ENCODE results near the gene LNX1. TPM values are rescaled to one million over a fixed set of nuclear protein-coding genes. Genes with fewer than 3 reads are reported as not detected.
A peak's percentile ranks its signal among the peaks of the same experiment; 100 is the strongest.

The LNX1 gene
- polyA plus RNA-seq, 1 experiment, result 0.29 TPM

DNA sequence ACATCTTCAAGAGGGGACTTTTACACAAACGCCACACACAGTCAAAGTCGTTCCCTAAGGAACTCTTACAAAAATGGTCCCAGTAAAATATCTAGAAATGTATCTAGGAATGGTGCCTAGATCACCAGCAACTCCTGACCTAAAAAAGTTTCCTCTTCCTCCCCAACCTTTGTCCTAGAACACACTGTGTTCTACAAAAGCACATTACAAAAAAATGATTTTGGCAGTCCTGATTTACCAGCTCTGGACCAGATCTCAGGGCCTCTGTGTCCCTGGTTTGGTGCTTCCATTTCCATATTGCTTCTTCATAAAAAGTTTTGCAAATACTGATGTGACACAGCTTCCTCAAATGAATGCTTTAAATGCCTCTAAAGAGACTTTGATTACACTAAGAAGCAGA is 55.0 kb downstream of the LNX1 start:
- Histone ChIP-seq H3K36me3 (ENCODE audit: control insufficient read depth, insufficient read depth, low read length) (no peaks in the 10 kb centered on the region), H3K27me3 (ENCODE audit: control insufficient read depth, insufficient read depth, low read length) (no peaks in the 10 kb centered on the region), H3K4me3 (ENCODE audit: low read depth, low read length) (no peak overlapping the region)
- ChIA-PET POLR2A (no interaction called here), CTCF (no interaction called here)
- no peak for DNase-seq (ENCODE audit: low read depth)
- TF ChIP-seq, protein P1, sequence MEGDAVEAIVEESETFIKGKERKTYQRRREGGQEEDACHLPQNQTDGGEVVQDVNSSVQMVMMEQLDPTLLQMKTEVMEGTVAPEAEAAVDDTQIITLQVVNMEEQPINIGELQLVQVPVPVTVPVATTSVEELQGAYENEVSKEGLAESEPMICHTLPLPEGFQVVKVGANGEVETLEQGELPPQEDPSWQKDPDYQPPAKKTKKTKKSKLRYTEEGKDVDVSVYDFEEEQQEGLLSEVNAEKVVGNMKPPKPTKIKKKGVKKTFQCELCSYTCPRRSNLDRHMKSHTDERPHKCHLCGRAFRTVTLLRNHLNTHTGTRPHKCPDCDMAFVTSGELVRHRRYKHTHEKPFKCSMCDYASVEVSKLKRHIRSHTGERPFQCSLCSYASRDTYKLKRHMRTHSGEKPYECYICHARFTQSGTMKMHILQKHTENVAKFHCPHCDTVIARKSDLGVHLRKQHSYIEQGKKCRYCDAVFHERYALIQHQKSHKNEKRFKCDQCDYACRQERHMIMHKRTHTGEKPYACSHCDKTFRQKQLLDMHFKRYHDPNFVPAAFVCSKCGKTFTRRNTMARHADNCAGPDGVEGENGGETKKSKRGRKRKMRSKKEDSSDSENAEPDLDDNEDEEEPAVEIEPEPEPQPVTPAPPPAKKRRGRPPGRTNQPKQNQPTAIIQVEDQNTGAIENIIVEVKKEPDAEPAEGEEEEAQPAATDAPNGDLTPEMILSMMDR (IDR thresholded peaks at IDR 0.05; ENCODE audit: insufficient read depth, low read depth, low read length), result no peak

DNA sequence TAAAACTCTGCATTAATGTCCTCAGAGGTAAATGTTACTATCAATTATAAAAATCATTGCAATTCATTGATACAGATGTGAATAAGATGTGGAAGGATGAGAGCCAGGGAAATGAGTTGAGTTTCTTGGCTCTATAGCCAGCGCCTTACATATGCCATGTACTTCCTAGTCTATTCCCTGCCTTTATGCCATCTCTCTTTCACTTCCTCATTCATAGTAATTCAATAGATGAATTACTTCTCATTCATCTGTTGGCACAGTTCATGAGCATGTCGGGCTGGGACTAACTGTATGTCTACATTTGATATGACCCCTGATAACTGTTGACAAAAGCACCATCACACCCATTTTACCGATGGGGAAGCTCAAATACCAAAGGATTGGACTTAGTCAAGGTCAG is 55.7 kb downstream of the LNX1 start:
- DNase-seq (ENCODE audit: low read depth), result no peak
- H3K4me3 ChIP-seq (ENCODE audit: low read depth, low read length), result no peak overlapping the region
- TF ChIP-seq, protein P1 (IDR thresholded peaks at IDR 0.05; ENCODE audit: insufficient read depth, low read depth, low read length), result no peak
- no peaks in the 10 kb centered on the region for H3K27me3 ChIP-seq (ENCODE audit: control insufficient read depth, insufficient read depth, low read length)
- POLR2A ChIA-PET, result no interaction called here
- CTCF ChIA-PET, result no interaction called here
- no peaks in the 10 kb centered on the region for H3K36me3 ChIP-seq (ENCODE audit: control insufficient read depth, insufficient read depth, low read length)

DNA sequence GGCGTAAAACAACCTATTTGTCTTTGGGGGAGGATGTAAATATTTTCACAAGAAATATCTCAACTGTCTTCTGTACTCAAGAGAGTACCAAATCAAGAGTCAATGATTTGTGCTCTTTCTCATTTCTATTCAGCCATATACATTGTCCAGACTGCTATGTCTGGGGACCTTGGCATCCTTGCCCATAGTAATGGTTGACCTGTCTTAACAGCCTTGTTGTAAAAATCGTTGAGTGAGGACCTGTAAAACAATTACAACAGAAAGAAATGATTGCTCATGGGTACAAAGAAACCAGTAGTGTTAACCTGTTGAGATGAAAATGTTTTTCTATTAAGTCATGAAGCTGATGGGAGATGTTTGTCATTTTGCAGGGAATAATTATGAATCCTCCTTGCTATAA is 56.6 kb downstream of the LNX1 start:
- Histone ChIP-seq H3K27me3 (ENCODE audit: control insufficient read depth, insufficient read depth, low read length) (no peaks in the 10 kb centered on the region), H3K36me3 (ENCODE audit: control insufficient read depth, insufficient read depth, low read length) (no peaks in the 10 kb centered on the region), H3K4me3 (ENCODE audit: low read depth, low read length) (no peak overlapping the region)
- no peak for DNase-seq (ENCODE audit: low read depth)
- POLR2A ChIA-PET, result no interaction called here
- CTCF ChIA-PET, result no interaction called here
- TF ChIP-seq, protein P1 (IDR thresholded peaks at IDR 0.05; ENCODE audit: insufficient read depth, low read depth, low read length), result no peak

DNA sequence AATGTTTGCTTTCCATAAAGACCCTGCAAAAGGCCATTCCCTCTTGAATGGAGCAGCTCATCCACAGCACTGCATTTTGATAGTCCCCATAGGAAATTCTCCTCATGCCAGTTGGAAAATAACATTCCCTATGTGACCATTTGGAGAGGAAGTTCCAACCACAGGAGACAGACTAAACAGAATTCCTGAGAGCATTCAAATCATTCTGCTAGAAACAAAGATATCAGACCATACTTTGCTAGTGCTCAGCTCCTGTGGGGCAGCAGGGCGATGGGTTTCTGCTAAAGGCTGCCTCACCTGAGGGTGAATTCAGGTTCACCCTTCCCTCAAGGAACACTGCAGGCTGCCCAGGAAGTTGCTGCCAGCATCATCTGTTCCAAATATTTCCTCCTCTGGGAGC is 58.8 kb downstream of the LNX1 start:
- TF ChIP-seq, protein P1 (IDR thresholded peaks at IDR 0.05; ENCODE audit: insufficient read depth, low read depth, low read length), result no peak

DNA sequence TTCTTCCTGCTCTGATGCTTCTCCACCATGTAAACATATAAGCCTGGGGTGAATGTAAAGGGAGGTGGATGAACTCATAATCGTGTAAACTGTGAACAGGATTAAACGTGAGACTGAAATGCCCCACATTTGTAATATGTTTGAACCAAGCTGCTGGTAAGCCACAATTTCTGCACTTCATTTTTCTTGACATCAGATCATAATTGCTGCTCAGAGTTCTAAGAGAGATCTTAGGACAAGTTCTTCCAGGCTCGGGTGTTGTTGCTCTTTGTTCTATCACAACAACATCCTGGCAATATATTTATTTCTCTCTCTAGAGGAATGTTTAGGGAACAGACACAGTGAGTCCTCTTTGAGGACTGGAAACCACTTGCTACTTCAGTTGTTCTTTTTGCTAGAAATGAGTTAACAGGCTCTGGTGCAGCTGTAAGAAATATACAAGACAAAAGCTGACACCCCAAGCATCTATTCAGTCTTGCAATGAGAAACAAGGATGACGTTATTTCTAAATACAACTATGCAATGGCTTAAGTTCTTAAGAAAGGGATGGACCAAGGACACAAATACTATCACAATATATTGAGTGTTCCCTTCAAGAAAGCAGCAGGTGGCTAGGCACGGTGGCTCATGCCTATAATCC is 59.6 kb downstream of the LNX1 start:
- TF ChIP-seq, protein P1 (IDR thresholded peaks at IDR 0.05; ENCODE audit: insufficient read depth, low read depth, low read length), result no peak
- no peak overlapping the region for H3K4me3 ChIP-seq (ENCODE audit: low read depth, low read length)
- no peaks in the 10 kb centered on the region for H3K36me3 ChIP-seq (ENCODE audit: control insufficient read depth, insufficient read depth, low read length)
- CTCF ChIA-PET, result interaction anchor here (0.5 to 1.7 kb wide), 7 partner anchors 10 to 522 kb away, joined by 3 to 4 read pairs (median 3); no protein-coding TSS in a partner anchor
- POLR2A ChIA-PET, result no interaction called here
- no peak for DNase-seq (ENCODE audit: low read depth)
- no peaks in the 10 kb centered on the region for H3K27me3 ChIP-seq (ENCODE audit: control insufficient read depth, insufficient read depth, low read length)

More for the DNA sequence above, 58.8 kb downstream of the LNX1 start:
- peak; percentile 7 for DNase-seq (ENCODE audit: low read depth)
- H3K36me3 ChIP-seq (ENCODE audit: control insufficient read depth, insufficient read depth, low read length), result no peaks in the 10 kb centered on the region
- no peaks in the 10 kb centered on the region for H3K27me3 ChIP-seq (ENCODE audit: control insufficient read depth, insufficient read depth, low read length)
- no peak overlapping the region for H3K4me3 ChIP-seq (ENCODE audit: low read depth, low read length)
- ChIA-PET POLR2A (no interaction called here), CTCF (interaction anchor here (1.7 kb wide), 1 partner anchor 13 kb away, joined by 4 read pairs; no protein-coding TSS in a partner anchor)

Data from BJ (cell line).